Lower leg skin (tissue), 4 donors: Measurements from ENCODE around the gene HS2ST1. TPM values are rescaled to one million over a fixed set of nuclear protein-coding genes. Genes with fewer than 3 reads are reported as not detected.

ENCODE experiments used
- DNase-seq, 2 donors: peaks; one replicate each; pipeline ENCODE4 v3.0.0-alpha.2; 2019; ENCODE audit warnings: low spot score in 2 of 2
- H3K4me3 ChIP-seq: fragments of 200-600 bp; sonication (generic); 2 replicates; pipeline ENCODE4 v1.5.1; 2017; ENCODE audit warnings: mild to moderate bottlenecking, low read depth; ENCODE audit not compliant: poor library complexity, severe bottlenecking
- POLR2A ChIP-seq, 2 donors: fragments of 450-650 bp; IDR thresholded peaks; one replicate each; pipeline ENCODE4 v1.6.1; 2016 to 2017; ENCODE audit warnings: antibody characterized with exemption in 2 of 2, mild to moderate bottlenecking in 1 of 2, moderate library complexity in 1 of 2
- WGBS, 2 donors: methylation state at CpG; one replicate each; pipeline ENCODE4 v1.1.5; 2018; 5-methylcytosine and 5-hydroxymethylcytosine counted together
- intact Hi-C: fragments of 100-400 bp; cut with DNase I; formaldehyde crosslinking; loops from one replicate; pipeline ENCODE4 v1.15.0; 2023; ENCODE audit warnings: low total_unique reads
- total RNA-seq, 4 donors: library from RNA; depleted of rRNA; stranded (reverse); fragments of >200 nt; gene quantifications; one replicate each; pipeline ENCODE4 v1.1.0, GENCODE V29; 2016
- TF ChIP-seq, protein P1 (sequence below), 3 donors: fragments of 450-650 bp; IDR thresholded peaks; one replicate each; pipeline ENCODE4 v1.5.1; 2016; ENCODE audit warnings: antibody characterized with exemption in 3 of 3, mild to moderate bottlenecking in 3 of 3, moderate library complexity in 2 of 3

Gene HS2ST1
- total RNA-seq, 4 donors from 2014 or later: 9.0 to 11.8 (median 10.7) TPM

DNA sequence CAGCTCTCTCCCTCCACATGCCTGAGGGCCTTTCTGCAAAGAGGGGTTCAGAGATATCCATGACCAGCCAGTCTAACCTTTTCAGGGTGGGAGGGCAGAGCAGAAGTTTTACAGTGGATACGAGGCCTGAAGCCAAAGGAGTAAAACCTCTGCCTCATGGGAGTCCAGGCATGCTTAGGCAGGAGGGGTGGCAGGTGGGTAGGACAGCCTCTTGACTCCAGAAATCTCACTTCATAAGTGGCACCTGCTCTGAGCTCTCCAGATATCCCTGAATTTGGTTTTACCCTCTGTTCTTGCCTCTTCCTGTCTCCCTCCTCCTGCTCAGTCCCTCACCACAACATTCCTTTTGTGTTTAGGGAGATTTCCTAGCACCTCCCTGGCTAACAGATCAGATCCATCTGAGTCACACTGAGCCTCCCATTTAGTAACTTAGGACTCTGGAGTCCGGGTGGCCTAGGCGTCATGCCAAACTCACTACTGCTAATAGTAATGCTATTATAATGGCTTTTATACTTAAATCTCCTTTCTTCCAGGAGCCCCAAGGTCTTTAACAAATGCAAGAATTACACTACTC lies 201.0 kb downstream of the HS2ST1 start:
- WGBS, 2 donors: 56 to 60% methylated on average over 3 of the region's 3 CpGs
- TF ChIP-seq POLR2A (IDR thresholded peaks at IDR 0.05): no peak
- TF ChIP-seq, protein P1, sequence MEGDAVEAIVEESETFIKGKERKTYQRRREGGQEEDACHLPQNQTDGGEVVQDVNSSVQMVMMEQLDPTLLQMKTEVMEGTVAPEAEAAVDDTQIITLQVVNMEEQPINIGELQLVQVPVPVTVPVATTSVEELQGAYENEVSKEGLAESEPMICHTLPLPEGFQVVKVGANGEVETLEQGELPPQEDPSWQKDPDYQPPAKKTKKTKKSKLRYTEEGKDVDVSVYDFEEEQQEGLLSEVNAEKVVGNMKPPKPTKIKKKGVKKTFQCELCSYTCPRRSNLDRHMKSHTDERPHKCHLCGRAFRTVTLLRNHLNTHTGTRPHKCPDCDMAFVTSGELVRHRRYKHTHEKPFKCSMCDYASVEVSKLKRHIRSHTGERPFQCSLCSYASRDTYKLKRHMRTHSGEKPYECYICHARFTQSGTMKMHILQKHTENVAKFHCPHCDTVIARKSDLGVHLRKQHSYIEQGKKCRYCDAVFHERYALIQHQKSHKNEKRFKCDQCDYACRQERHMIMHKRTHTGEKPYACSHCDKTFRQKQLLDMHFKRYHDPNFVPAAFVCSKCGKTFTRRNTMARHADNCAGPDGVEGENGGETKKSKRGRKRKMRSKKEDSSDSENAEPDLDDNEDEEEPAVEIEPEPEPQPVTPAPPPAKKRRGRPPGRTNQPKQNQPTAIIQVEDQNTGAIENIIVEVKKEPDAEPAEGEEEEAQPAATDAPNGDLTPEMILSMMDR (IDR thresholded peaks at IDR 0.05): no peak
- DNase-seq: no peak
- no peak overlapping the region for H3K4me3 ChIP-seq
- intact Hi-C loops: no loop called here

DNA sequence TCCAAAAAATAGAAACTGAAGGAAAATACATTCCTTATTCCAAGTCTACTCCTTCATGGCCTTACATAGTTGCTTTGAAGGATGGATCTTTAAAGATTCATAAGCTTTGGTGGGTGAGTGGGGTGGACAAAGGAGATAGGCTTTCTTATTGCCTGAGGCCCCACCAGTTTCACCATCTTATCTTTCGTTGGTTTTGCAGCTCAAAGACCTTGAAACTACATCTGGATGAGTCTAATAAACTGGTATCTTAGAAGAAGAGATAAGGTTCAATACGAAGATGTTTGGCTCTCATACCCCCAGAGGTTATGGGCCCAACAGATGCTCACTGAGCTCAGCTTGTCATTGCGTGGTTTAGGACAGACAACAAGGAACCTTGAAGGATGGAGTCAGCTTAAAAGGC lies 201.5 kb downstream of the HS2ST1 start:
- H3K4me3 ChIP-seq: no peak overlapping the region
- DNase-seq: no peak
- 88 to 90% methylated on average over 3 of the region's 3 CpGs for WGBS, 2 donors
- intact Hi-C loops: no loop called here
- no peak for TF ChIP-seq POLR2A (IDR thresholded peaks at IDR 0.05)
- TF ChIP-seq, protein P1 (IDR thresholded peaks at IDR 0.05): no peak

DNA sequence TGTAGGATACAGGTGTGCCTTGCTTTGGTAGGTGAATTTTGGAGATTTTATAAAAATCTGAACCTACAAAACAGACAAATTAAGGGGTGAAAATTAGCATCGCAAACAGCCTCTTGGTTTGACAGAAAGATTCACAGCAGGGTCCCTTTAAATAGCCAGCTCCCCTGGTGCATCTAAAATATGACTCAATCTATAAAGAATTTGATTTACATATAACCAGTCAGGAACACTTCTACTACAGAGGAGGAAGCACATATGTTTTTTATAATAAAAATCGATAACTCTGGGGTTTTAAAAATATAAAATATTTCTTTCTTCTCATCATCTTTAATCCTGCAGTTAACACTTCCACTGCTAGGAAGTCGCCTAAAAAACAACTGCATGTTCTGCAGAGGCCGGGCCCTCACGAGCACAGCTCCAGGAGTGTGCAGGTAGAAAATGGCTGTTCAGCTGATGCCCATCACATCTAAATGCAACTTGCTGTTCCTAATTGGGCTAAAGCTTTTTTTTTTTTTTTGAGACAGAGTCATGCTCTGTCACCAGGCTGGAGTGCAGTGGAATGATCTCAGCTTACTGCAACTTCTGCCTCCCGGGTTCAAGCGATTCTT lies 203.4 kb downstream of the HS2ST1 start:
- intact Hi-C loops: no loop called here
- no peak overlapping the region for H3K4me3 ChIP-seq
- no peak for DNase-seq
- TF ChIP-seq, protein P1 (IDR thresholded peaks at IDR 0.05): no peak
- no peak for TF ChIP-seq POLR2A (IDR thresholded peaks at IDR 0.05)
- WGBS, 2 donors: 75 to 80% methylated on average over 7 of the region's 7 CpGs

DNA sequence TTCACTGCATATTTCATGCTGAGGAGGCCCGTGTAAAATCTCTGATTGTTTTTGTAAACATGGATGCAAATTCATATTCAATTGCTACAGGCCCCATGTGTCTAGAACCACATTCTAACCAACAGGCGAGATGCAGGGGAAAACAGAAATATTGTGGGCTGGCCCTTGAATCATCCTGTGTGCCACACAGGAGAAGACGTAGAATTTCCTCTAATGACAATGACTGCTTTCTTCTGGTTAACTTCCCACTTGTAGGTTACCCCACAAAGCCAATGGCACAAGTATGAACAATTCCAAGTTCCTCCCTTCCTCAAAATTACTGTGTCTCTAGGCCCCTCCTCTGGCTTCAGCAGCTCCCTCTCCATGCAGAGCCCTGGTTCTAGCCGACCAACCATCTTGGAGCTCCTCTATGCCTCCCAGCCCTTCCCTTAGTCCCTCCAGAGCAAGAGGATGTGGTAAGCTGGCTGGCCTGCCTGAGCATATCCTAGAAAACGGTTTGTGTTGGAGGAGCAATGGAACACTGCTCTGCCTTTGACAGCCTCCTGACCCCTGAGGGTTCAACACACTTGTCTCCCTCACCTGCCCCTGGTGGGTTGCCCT lies 205.2 kb downstream of the HS2ST1 start:
- H3K4me3 ChIP-seq: no peak overlapping the region
- intact Hi-C loops: no loop called here
- no peak for TF ChIP-seq POLR2A (IDR thresholded peaks at IDR 0.05)
- TF ChIP-seq, protein P1 (IDR thresholded peaks at IDR 0.05): no peak
- DNase-seq: no peak
- 84% methylated on average over 5 of the region's 5 CpGs for WGBS, 2 donors

DNA sequence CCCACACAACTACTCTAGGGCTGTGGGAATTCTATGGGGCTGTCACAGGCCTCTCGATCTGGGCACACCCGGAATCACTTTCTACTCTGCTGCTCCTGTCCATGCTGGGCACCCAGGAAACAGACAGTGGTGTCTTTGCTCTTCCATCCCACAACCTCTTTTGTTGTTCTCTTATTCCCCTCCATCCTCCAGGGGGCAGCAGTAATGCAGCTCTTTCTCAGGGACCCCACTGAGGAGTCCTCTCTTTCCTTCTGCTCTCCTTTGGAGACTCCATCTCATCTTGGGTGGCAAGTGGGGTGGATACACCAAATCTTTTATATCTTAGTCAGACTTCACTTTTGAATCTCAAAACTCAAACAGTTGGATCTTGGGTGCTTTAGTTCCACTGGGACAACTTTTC lies 206.3 kb downstream of the HS2ST1 start:
- WGBS, 2 donors: 95 to 100% methylated on average over 2 of the region's 2 CpGs
- intact Hi-C loops: no loop called here

More for the DNA sequence above, 206.3 kb downstream of the HS2ST1 start:
- TF ChIP-seq, protein P1 (IDR thresholded peaks at IDR 0.05): no peak
- TF ChIP-seq POLR2A (IDR thresholded peaks at IDR 0.05): no peak
- DNase-seq: no peak
- H3K4me3 ChIP-seq: no peak overlapping the region
